GM21717 (cell line): ENCODE data around the gene TNPO1.

Experiments used
- ATAC-seq: cut with Tn5 transposase; IDR thresholded peaks from one replicate; pipeline ENCODE4 v1.9.1; 2021; ENCODE audit warnings: mild to moderate bottlenecking, moderate library complexity; ENCODE audit not compliant: unreplicated experiment

Gene TNPO1

GRCh38 chr5:72849546-72849945, 33.1 kb downstream of the TNPO1 start:
- no peak for ATAC-seq

GRCh38 chr5:72850113-72850512, 33.7 kb downstream of the TNPO1 start:
- ATAC-seq = no peak

- no peak for ATAC-seq
Observed at GRCh38 chr5:72852356-72852755, 35.9 kb downstream of the TNPO1 start.

- ATAC-seq = no peak
Observed at GRCh38 chr5:72854419-72854818, 38.0 kb downstream of the TNPO1 start.

- ATAC-seq = no peak
Observed at GRCh38 chr5:72855821-72856220, 39.4 kb downstream of the TNPO1 start.

GRCh38 chr5:72857396-72857795, 40.9 kb downstream of the TNPO1 start:
- ATAC-seq = no peak

- no peak for ATAC-seq
Observed at GRCh38 chr5:72859127-72859526, 42.7 kb downstream of the TNPO1 start.

GRCh38 chr5:72860499-72860898, 44.0 kb downstream of the TNPO1 start:
- ATAC-seq = no peak

GRCh38 chr5:72871366-72872024, 55.0 kb downstream of the TNPO1 start:
- ATAC-seq = no peak

GRCh38 chr5:72878854-72879253, 62.4 kb downstream of the TNPO1 start:
- ATAC-seq = no peak

GRCh38 chr5:72882989-72883388, 66.5 kb downstream of the TNPO1 start:
- no peak for ATAC-seq

GRCh38 chr5:72883850-72884249, 67.4 kb downstream of the TNPO1 start:
- no peak for ATAC-seq

GRCh38 chr5:72884892-72885291, 68.4 kb downstream of the TNPO1 start:
- no peak for ATAC-seq

GRCh38 chr5:72885824-72886223, 69.4 kb downstream of the TNPO1 start:
- ATAC-seq = no peak

- ATAC-seq = no peak
Observed at GRCh38 chr5:72888595-72888994, 72.1 kb downstream of the TNPO1 start.

- no peak for ATAC-seq
Observed at GRCh38 chr5:72889324-72889723, 72.9 kb downstream of the TNPO1 start.

- no peak for ATAC-seq
Observed at GRCh38 chr5:72892846-72893245, 76.4 kb downstream of the TNPO1 start.

- ATAC-seq = no peak
Observed at GRCh38 chr5:72895758-72896157, 79.3 kb downstream of the TNPO1 start.

GRCh38 chr5:72906806-72907205, 90.3 kb downstream of the TNPO1 start:
- ATAC-seq = no peak

GRCh38 chr5:72908664-72909063, 92.2 kb downstream of the TNPO1 start:
- no peak for ATAC-seq

- ATAC-seq = no peak
Observed at GRCh38 chr5:72917371-72917776, 100.9 kb downstream of the TNPO1 start.

- ATAC-seq = no peak
Observed at GRCh38 chr5:72920690-72921502, 104.4 kb downstream of the TNPO1 start.
